ENCODE results near the gene GGNBP2. TPM values are rescaled to one million over a fixed set of nuclear protein-coding genes. Genes with fewer than 3 reads are reported as not detected.
"Not testable (repeated sequence)": the region's sequence is repeated elsewhere in the genome, so short reads cannot be mapped to it uniquely, and the experiment has no call there.

GGNBP2 gene
- total RNA-seq, 2 donors from 2014 or later = 67.6 to 81.0 TPM

- Histone ChIP-seq H3K27ac (no peak overlapping the region), H3K9ac (ENCODE audit: low read depth in 2 of 2, low read length in 2 of 2) (no peak overlapping the region), H3K27me3 (no peaks in the 10 kb centered on the region), H3K4me1 (no peaks in the 10 kb centered on the region), H3K9me3 (no peaks in the 10 kb centered on the region), H3K36me3 (no peaks in the 10 kb centered on the region), H3K4me3 (no peak overlapping the region)
- TF ChIP-seq CTCF (IDR thresholded peaks at IDR 0.05) = no peak
- intact Hi-C loops (cut with DNase I) = no loop called here
- DNase-seq = no peak
Observed at GRCh38 chr17:36505171-36505570, 39.5 kb upstream of the GGNBP2 start.

GRCh38 chr17:36506249-36506826 is 38.4 kb upstream of the GGNBP2 start:
- Histone ChIP-seq H3K36me3 (no peaks in the 10 kb centered on the region), H3K9ac (ENCODE audit: low read depth in 2 of 2, low read length in 2 of 2) (no peak overlapping the region), H3K27ac (no peak overlapping the region), H3K27me3 (no peaks in the 10 kb centered on the region), H3K9me3 (no peaks in the 10 kb centered on the region), H3K4me1 (no peaks in the 10 kb centered on the region), H3K4me3 (no peak overlapping the region)
- no peak for DNase-seq
- intact Hi-C loops (cut with DNase I) = no loop called here
- no peak for TF ChIP-seq CTCF (IDR thresholded peaks at IDR 0.05)

GRCh38 chr17:36506831-36507230 is 37.9 kb upstream of the GGNBP2 start:
- no peak overlapping the region for H3K4me3 ChIP-seq
- H3K27me3 ChIP-seq = no peaks in the 10 kb centered on the region
- no peaks in the 10 kb centered on the region for H3K4me1 ChIP-seq
- TF ChIP-seq CTCF (IDR thresholded peaks at IDR 0.05) = no peak
- no peak overlapping the region for H3K27ac ChIP-seq
- intact Hi-C loops (cut with DNase I) = no loop called here
- H3K36me3 ChIP-seq = no peaks in the 10 kb centered on the region
- DNase-seq = no peak
- no peak overlapping the region for H3K9ac ChIP-seq (ENCODE audit: low read depth in 2 of 2, low read length in 2 of 2)
- H3K9me3 ChIP-seq = no peaks in the 10 kb centered on the region

GRCh38 chr17:36507266-36507665 is 37.5 kb upstream of the GGNBP2 start:
- no peaks in the 10 kb centered on the region for H3K4me1 ChIP-seq
- no peak overlapping the region for H3K27ac ChIP-seq
- no peaks in the 10 kb centered on the region for H3K9me3 ChIP-seq
- TF ChIP-seq CTCF (IDR thresholded peaks at IDR 0.05) = no peak
- H3K9ac ChIP-seq (ENCODE audit: low read depth in 2 of 2, low read length in 2 of 2) = no peak overlapping the region
- H3K36me3 ChIP-seq = no peaks in the 10 kb centered on the region
- no peaks in the 10 kb centered on the region for H3K27me3 ChIP-seq
- no peak for DNase-seq
- intact Hi-C loops (cut with DNase I) = no loop called here
- H3K4me3 ChIP-seq = no peak overlapping the region

- H3K36me3 ChIP-seq; DNase-seq; H3K9me3 ChIP-seq; H3K27me3 ChIP-seq; H3K4me1 ChIP-seq; H3K4me3 ChIP-seq; H3K9ac ChIP-seq (ENCODE audit: low read depth in 2 of 2, low read length in 2 of 2); intact Hi-C loops (cut with DNase I); H3K27ac ChIP-seq: not testable (repeated sequence)
Observed at GRCh38 chr17:36508439-36508838, 36.3 kb upstream of the GGNBP2 start.

- no peak for DNase-seq
- Histone ChIP-seq H3K36me3 (no peaks in the 10 kb centered on the region), H3K4me1 (no peaks in the 10 kb centered on the region), H3K9ac (ENCODE audit: low read depth in 2 of 2, low read length in 2 of 2) (no peak overlapping the region), H3K27ac (no peak overlapping the region), H3K9me3 (no peaks in the 10 kb centered on the region), H3K4me3 (no peak overlapping the region), H3K27me3 (no peaks in the 10 kb centered on the region)
- intact Hi-C loops (cut with DNase I) = no loop called here
- no peak for TF ChIP-seq CTCF (IDR thresholded peaks at IDR 0.05)
Observed at GRCh38 chr17:36509272-36509985, 35.3 kb upstream of the GGNBP2 start.

Data from colonic mucosa (tissue), 4 donors.